ENCODE results near the gene HSPA6. TPM values are rescaled to one million over a fixed set of nuclear protein-coding genes. Genes with fewer than 3 reads are reported as not detected.
"Not testable (repeated sequence)": the region's sequence is repeated elsewhere in the genome, so short reads cannot be mapped to it uniquely, and the experiment has no call there.

Gene HSPA6
- total and polyA plus RNA-seq, 2 donors (not counting 1 experiment from before 2014, with no cell fraction given), result 8.5 to 11.2 TPM

GRCh38 chr1:161530158-161530557, 5.8 kb downstream of the HSPA6 start:
- H3K9me3 ChIP-seq (ENCODE audit: control extremely low read depth in 1 of 3, control insufficient read depth in 2 of 3, insufficient read depth in 1 of 3, low read length in 2 of 3); H4K20me1 ChIP-seq (ENCODE audit: control insufficient read depth, insufficient read depth, low read length, poor library complexity, severe bottlenecking); H3K36me3 ChIP-seq (replicated peaks in 1 of 2; ENCODE audit: control extremely low read depth in 1 of 2, control insufficient read depth in 1 of 2, extremely low read depth in 1 of 2, insufficient read depth in 2 of 2, low read length in 1 of 2); H3K27me3 ChIP-seq (replicated peaks in 1 of 4; ENCODE audit: control extremely low read depth in 1 of 4, control insufficient read depth in 3 of 4, insufficient read depth in 4 of 4, low read length in 3 of 4); H3K9me3 Mint-ChIP-seq (ENCODE audit: insufficient read depth); H3K79me2 ChIP-seq (ENCODE audit: control insufficient read depth, insufficient read depth, low read length): not testable (repeated sequence)
- ChIA-PET CTCF (interaction anchor here (1.1 to 1.5 kb wide), 3 partner anchors 10 to 197 kb away, joined by 3 to 5 read pairs (median 4); no protein-coding TSS in a partner anchor), POLR2A (interaction anchor here (1.2 kb wide), 1 partner anchor 10 kb away, joined by 6 read pairs; no protein-coding TSS in a partner anchor)
- Mint-ChIP-seq H3K27me3 (peaks cover 16% of the 10 kb centered on the region), H3K4me3 (peak overlapping the region; percentile 86), H3K27ac (peak overlapping the region; percentile 96), H3K4me1 (peaks cover 14% of the 10 kb centered on the region)
- Histone ChIP-seq H2AFZ (ENCODE audit: insufficient read depth, low read depth, low read length, poor library complexity, severe bottlenecking) (peak overlapping the region; percentile 72), H3K4me2 (replicated peaks; ENCODE audit: low read depth, low read length, poor library complexity, severe bottlenecking) (peak overlapping the region; percentile 70), H3K9ac (ENCODE audit: low read length) (peak overlapping the region; percentile 80), H3K4me1 (ENCODE audit: control insufficient read depth in 2 of 2, insufficient read depth in 2 of 2, low read length in 2 of 2) (peaks cover 2 to 16% of the 10 kb centered on the region in 2 donors), H3K27ac (ENCODE audit: low read length in 2 of 2) (peak overlapping the region in 1 of 2 donors; percentile 65), H3K4me3 (ENCODE audit: control extremely low read depth in 1 of 5, extremely low read depth in 1 of 5, insufficient read depth in 1 of 5, low read depth in 2 of 5, low read length in 4 of 5) (peak overlapping the region; percentile 58 to 90 (median 68))
- intact Hi-C loops (cut with micrococcal nuclease), result loop anchor here (2.0 to 10.0 kb wide), 3 partner anchors 43 to 105 kb away; no protein-coding TSS in a partner anchor
- 0% methylated on average over 2 of the region's 13 CpGs for WGBS (ENCODE audit: insufficient coverage)
- peak; percentile 35 for ATAC-seq (ENCODE audit: low read depth)
- DNase-seq, result peak; percentile 78

GRCh38 chr1:161530671-161531641, 6.6 kb downstream of the HSPA6 start:
- H3K4me3 Mint-ChIP-seq, result peak overlapping the region; percentile 86
- H2AFZ ChIP-seq (ENCODE audit: insufficient read depth, low read depth, low read length, poor library complexity, severe bottlenecking), result peak overlapping the region; percentile 72
- CTCF ChIA-PET, result interaction anchor here (0.7 to 1.5 kb wide), 5 partner anchors 9 to 433 kb away, joined by 3 to 5 read pairs (median 4); no protein-coding TSS in a partner anchor
- H3K36me3 ChIP-seq (replicated peaks in 1 of 2; ENCODE audit: control extremely low read depth in 1 of 2, control insufficient read depth in 1 of 2, extremely low read depth in 1 of 2, insufficient read depth in 2 of 2, low read length in 1 of 2); H4K20me1 ChIP-seq (ENCODE audit: control insufficient read depth, insufficient read depth, low read length, poor library complexity, severe bottlenecking); H3K79me2 ChIP-seq (ENCODE audit: control insufficient read depth, insufficient read depth, low read length); H3K27me3 ChIP-seq (replicated peaks in 1 of 4; ENCODE audit: control extremely low read depth in 1 of 4, control insufficient read depth in 3 of 4, insufficient read depth in 4 of 4, low read length in 3 of 4); H3K9me3 Mint-ChIP-seq (ENCODE audit: insufficient read depth); H3K9me3 ChIP-seq (ENCODE audit: control extremely low read depth in 1 of 3, control insufficient read depth in 2 of 3, insufficient read depth in 1 of 3, low read length in 2 of 3): not testable (repeated sequence)
- peaks cover 2 to 13% of the 10 kb centered on the region in 2 donors for H3K4me1 ChIP-seq (ENCODE audit: control insufficient read depth in 2 of 2, insufficient read depth in 2 of 2, low read length in 2 of 2)
- intact Hi-C loops (cut with micrococcal nuclease), result loop anchor here (1.0 to 10.0 kb wide), 5 partner anchors 8 to 106 kb away; no protein-coding TSS in a partner anchor
- under 1% methylated on average over 33 of the region's 56 CpGs for WGBS (ENCODE audit: insufficient coverage)
- peak overlapping the region; percentile 96 for H3K27ac Mint-ChIP-seq
- H3K4me3 ChIP-seq (ENCODE audit: control extremely low read depth in 1 of 5, extremely low read depth in 1 of 5, insufficient read depth in 1 of 5, low read depth in 2 of 5, low read length in 4 of 5), result peak overlapping the region; percentile 58 to 90 (median 68)
- peaks cover 14% of the 10 kb centered on the region for H3K27me3 Mint-ChIP-seq
- H3K4me2 ChIP-seq (replicated peaks; ENCODE audit: low read depth, low read length, poor library complexity, severe bottlenecking), result peak overlapping the region; percentile 70
- POLR2A ChIA-PET, result interaction anchor here (0.6 to 1.2 kb wide), 2 partner anchors 9 to 303 kb away, joined by 3 to 6 read pairs; no protein-coding TSS in a partner anchor
- DNase-seq (peak; percentile 92), ATAC-seq (ENCODE audit: low read depth) (peak; percentile 80)
- H3K27ac ChIP-seq (ENCODE audit: low read length in 2 of 2), result peak overlapping the region; percentile 65 to 73
- peaks cover 14% of the 10 kb centered on the region for H3K4me1 Mint-ChIP-seq
- H3K9ac ChIP-seq (ENCODE audit: low read length), result peak overlapping the region; percentile 80
